GM03348 (cell line): ENCODE data around the gene ERO1A.
"Not testable (repeated sequence)": the region's sequence is repeated elsewhere in the genome, so short reads cannot be mapped to it uniquely, and the experiment has no call there.

Experiments used
- DNase-seq: peaks from one replicate; pipeline ENCODE4 v3.0.0; 2012; ENCODE audit warnings: low spot score

ERO1A gene

GRCh38 chr14:52695481-52696091 is at the start of gene ERO1A:
TSS of gene ERO1A (minus strand) at chr14:52695558. CDS start at chr14:52695481, 77 bp downstream.
- peak; percentile 92 for DNase-seq

GRCh38 chr14:52741865-52742264 is 46.5 kb upstream of the ERO1A start:
- DNase-seq, result no peak

- DNase-seq, result no peak
Measured at GRCh38 chr14:52740751-52741150, 45.4 kb upstream of the ERO1A start.

GRCh38 chr14:52738409-52738808 is 43.1 kb upstream of the ERO1A start:
- no peak for DNase-seq

GRCh38 chr14:52735921-52736489 is 40.6 kb upstream of the ERO1A start:
- DNase-seq, result no peak

- DNase-seq, result no peak
Measured at GRCh38 chr14:52733824-52734223, 38.5 kb upstream of the ERO1A start.

GRCh38 chr14:52730709-52731111 is 35.4 kb upstream of the ERO1A start:
- no peak for DNase-seq

GRCh38 chr14:52729925-52730708 is 34.8 kb upstream of the ERO1A start, which contains the start of gene STYX:
TSS of gene STYX (plus strand) at chr14:52730166. CDS start at chr14:52730475, 309 bp downstream.
- DNase-seq, result peak; percentile 98

GRCh38 chr14:52729585-52729924 is 34.2 kb upstream of the ERO1A start:
- DNase-seq, result no peak

GRCh38 chr14:52729035-52729434 is 33.7 kb upstream of the ERO1A start:
- not testable (repeated sequence) for DNase-seq

GRCh38 chr14:52727509-52727908 is 32.2 kb upstream of the ERO1A start:
- DNase-seq, result not testable (repeated sequence)

GRCh38 chr14:52724360-52724644 is 28.9 kb upstream of the ERO1A start:
- DNase-seq, result no peak

- no peak for DNase-seq
Measured at GRCh38 chr14:52723514-52724359, 28.4 kb upstream of the ERO1A start.

GRCh38 chr14:52716155-52716554 is 20.8 kb upstream of the ERO1A start:
- no peak for DNase-seq

- DNase-seq, result no peak
Measured at GRCh38 chr14:52711666-52712065, 16.3 kb upstream of the ERO1A start.

GRCh38 chr14:52706724-52707706 is 11.7 kb upstream of the ERO1A start, which contains the start of gene PSMC6:
TSS of gene PSMC6 (plus strand) at chr14:52707200. CDS start at chr14:52707220, 20 bp downstream.
- DNase-seq, result peak; percentile 98

- no peak for DNase-seq
Measured at GRCh38 chr14:52706286-52706685, 10.9 kb upstream of the ERO1A start.

GRCh38 chr14:52703664-52704063 is 8.3 kb upstream of the ERO1A start:
- DNase-seq, result no peak

- peak; percentile 90 for DNase-seq
Measured at GRCh38 chr14:52703225-52703624, 7.9 kb upstream of the ERO1A start.

GRCh38 chr14:52701223-52701622 is 5.9 kb upstream of the ERO1A start:
- DNase-seq, result no peak

- no peak for DNase-seq
Measured at GRCh38 chr14:52700701-52701172, 5.4 kb upstream of the ERO1A start.
